ENCODE results near the gene AGBL2.
"Not testable (repeated sequence)": the region's sequence is repeated elsewhere in the genome, so short reads cannot be mapped to it uniquely, and the experiment has no call there.

Gene AGBL2

GRCh38 chr11:47689480-47689879 lies 25.7 kb downstream of the AGBL2 start:
- DNase-seq (ENCODE audit: low read depth), result no peak

- no peak for DNase-seq (ENCODE audit: low read depth)
Measured at GRCh38 chr11:47688991-47689390, 26.2 kb downstream of the AGBL2 start.

- no peak for DNase-seq (ENCODE audit: low read depth)
Measured at GRCh38 chr11:47688111-47688510, 27.1 kb downstream of the AGBL2 start.

GRCh38 chr11:47686704-47687103 lies 28.5 kb downstream of the AGBL2 start:
- DNase-seq (ENCODE audit: low read depth), result not testable (repeated sequence)

- DNase-seq (ENCODE audit: low read depth), result no peak
Measured at GRCh38 chr11:47686151-47686550, 29.0 kb downstream of the AGBL2 start.

- no peak for DNase-seq (ENCODE audit: low read depth)
Measured at GRCh38 chr11:47675851-47676250, 39.3 kb downstream of the AGBL2 start.

GRCh38 chr11:47672283-47672730 lies 42.9 kb downstream of the AGBL2 start:
- DNase-seq (ENCODE audit: low read depth), result no peak

- no peak for DNase-seq (ENCODE audit: low read depth)
Measured at GRCh38 chr11:47669856-47670255, 45.3 kb downstream of the AGBL2 start.

- no peak for DNase-seq (ENCODE audit: low read depth)
Measured at GRCh38 chr11:47668665-47669064, 46.5 kb downstream of the AGBL2 start.

- DNase-seq (ENCODE audit: low read depth), result no peak
Measured at GRCh38 chr11:47667555-47667954, 47.6 kb downstream of the AGBL2 start.

GRCh38 chr11:47667135-47667534 lies 48.0 kb downstream of the AGBL2 start:
- no peak for DNase-seq (ENCODE audit: low read depth)

- not testable (repeated sequence) for DNase-seq (ENCODE audit: low read depth)
Measured at GRCh38 chr11:47664936-47665335, 50.2 kb downstream of the AGBL2 start.

GRCh38 chr11:47661245-47661644 lies 53.9 kb downstream of the AGBL2 start:
- DNase-seq (ENCODE audit: low read depth), result no peak

- DNase-seq (ENCODE audit: low read depth), result no peak
Measured at GRCh38 chr11:47659276-47659675, 55.9 kb downstream of the AGBL2 start.

GRCh38 chr11:47656260-47656885 lies 58.8 kb downstream of the AGBL2 start:
- no peak for DNase-seq (ENCODE audit: low read depth)

- no peak for DNase-seq (ENCODE audit: low read depth)
Measured at GRCh38 chr11:47651818-47652469, 63.2 kb downstream of the AGBL2 start.

- DNase-seq (ENCODE audit: low read depth), result no peak
Measured at GRCh38 chr11:47649276-47649675, 65.9 kb downstream of the AGBL2 start.

GRCh38 chr11:47646019-47646418 lies 69.2 kb downstream of the AGBL2 start:
- no peak for DNase-seq (ENCODE audit: low read depth)

GRCh38 chr11:47645500-47645899 lies 69.7 kb downstream of the AGBL2 start:
- DNase-seq (ENCODE audit: low read depth), result no peak

- DNase-seq (ENCODE audit: low read depth), result peak; percentile 93
Measured at GRCh38 chr11:47642099-47642855, 72.9 kb downstream of the AGBL2 start, which contains the start of gene MTCH2. MTCH2 (minus strand) TSS chr11:47642559; CDS start chr11:47642465, 94 bp downstream.

GRCh38 chr11:47641600-47642098 lies 73.5 kb downstream of the AGBL2 start:
- no peak for DNase-seq (ENCODE audit: low read depth)

- DNase-seq (ENCODE audit: low read depth), result peak; percentile 11
Measured at GRCh38 chr11:47640506-47640905, 74.7 kb downstream of the AGBL2 start.

- not testable (repeated sequence) for DNase-seq (ENCODE audit: low read depth)
Measured at GRCh38 chr11:47636331-47636730, 78.8 kb downstream of the AGBL2 start.
